Measurements from ENCODE around the gene NPIPB9. TPM values are rescaled to one million over a fixed set of nuclear protein-coding genes. Genes with fewer than 3 reads are reported as not detected.

Gene NPIPB9
- total RNA-seq, 1 donor from 2014 or later, result 0.84 TPM

Other genes with a start within 250 kb of the NPIPB9 start
- not detected for gene IL27, start 245.0 kb upstream of the NPIPB9 start, total RNA-seq
- gene NUPR1, start 212.8 kb upstream of the NPIPB9 start, total RNA-seq, result 64.4 TPM
- gene SGF29, start 197.9 kb upstream of the NPIPB9 start, total RNA-seq, result 11.4 TPM
- 0.32 TPM for gene SULT1A2, start 154.7 kb upstream of the NPIPB9 start, total RNA-seq
- gene SULT1A1, start 141.7 kb upstream of the NPIPB9 start, total RNA-seq, result 4.7 TPM
- gene NPIPB8, start 113.7 kb upstream of the NPIPB9 start, total RNA-seq, result 0.24 TPM
- 318 TPM for gene EIF3C, start 40.3 kb upstream of the NPIPB9 start, total RNA-seq
- gene ATXN2L, start 71.2 kb downstream of the NPIPB9 start, total RNA-seq, result 67.0 TPM
- gene TUFM, start 94.6 kb downstream of the NPIPB9 start, total RNA-seq, result 137 TPM
- 15.7 TPM for gene SH2B1, start 112.1 kb downstream of the NPIPB9 start, total RNA-seq
- gene ATP2A1, start 126.7 kb downstream of the NPIPB9 start, total RNA-seq, result 0.48 TPM
- gene RABEP2, start 173.5 kb downstream of the NPIPB9 start, total RNA-seq, result 15.8 TPM
- gene CD19, start 180.2 kb downstream of the NPIPB9 start, total RNA-seq, result 0.40 TPM
- gene NFATC2IP, start 199.2 kb downstream of the NPIPB9 start, total RNA-seq, result 21.3 TPM
- 22.5 TPM for gene SPNS1, start 223.0 kb downstream of the NPIPB9 start, total RNA-seq
- 3.5 TPM for gene LAT, start 233.3 kb downstream of the NPIPB9 start, total RNA-seq